GM23338 (cell line): ENCODE measurements around the gene RYR2. TPM values are rescaled to one million over a fixed set of nuclear protein-coding genes. Genes with fewer than 3 reads are reported as not detected.

ENCODE experiments used
- ATAC-seq: fragments of 200-7000 bp; cut with Tn5 transposase; 3 replicates; pipeline ENCODE4 v1.9.1; 2020
- DNase-seq: peaks from one replicate; pipeline ENCODE4 v3.0.0-alpha.2; 2015; ENCODE audit warnings: low spot score
- H2AFZ ChIP-seq: fragments of 200-600 bp; sonication (generic); 2 replicates; pipeline ENCODE4 v1.8.0; 2016; ENCODE audit warnings: antibody characterized with exemption, mild to moderate bottlenecking, moderate library complexity
- H3F3A ChIP-seq: fragments of 200-600 bp; sonication (generic); replicated peaks from 2 replicates; pipeline ENCODE4 v1.8.0; 2017; ENCODE audit warnings: antibody characterized with exemption, mixed run types, low read depth
- H3K27ac ChIP-seq: fragments of 200-600 bp; sonication (generic); 2 replicates; pipeline ENCODE4 v1.6.1; 2016; ENCODE audit warnings: low read depth
- H3K27me3 ChIP-seq: fragments of 200-600 bp; sonication (generic); 2 replicates; pipeline ENCODE4 v1.8.0; 2016; ENCODE audit warnings: mild to moderate bottlenecking, mixed run types, moderate library complexity; ENCODE audit not compliant: insufficient read depth
- H3K36me3 ChIP-seq: fragments of 200-600 bp; sonication (generic); 2 replicates; pipeline ENCODE4 v1.8.0; 2016; ENCODE audit warnings: mild to moderate bottlenecking; ENCODE audit not compliant: insufficient read depth
- H3K4me1 ChIP-seq: fragments of 200-600 bp; sonication (generic); 2 replicates; pipeline ENCODE4 v1.8.0; 2016; ENCODE audit warnings: mild to moderate bottlenecking, moderate library complexity; ENCODE audit not compliant: insufficient read depth
- H3K4me2 ChIP-seq: fragments of 200-600 bp; sonication (generic); 2 replicates; pipeline ENCODE4 v1.7.1; 2017; ENCODE audit warnings: mixed run types
- H3K4me3 ChIP-seq: fragments of 200-600 bp; sonication (generic); 2 replicates; pipeline ENCODE4 v1.6.1; 2016; ENCODE audit warnings: mixed run types
- H3K79me2 ChIP-seq: fragments of 200-600 bp; sonication (generic); replicated peaks from 2 replicates; pipeline ENCODE4 v1.8.0; 2017; ENCODE audit warnings: mild to moderate bottlenecking; ENCODE audit not compliant: insufficient read depth
- H3K9me2 ChIP-seq: fragments of 200-600 bp; sonication (generic); 2 replicates; pipeline ENCODE4 v1.8.0; 2017; ENCODE audit not compliant: insufficient read depth
- H4K20me1 ChIP-seq: fragments of 200-600 bp; sonication (generic); replicated peaks from 2 replicates; pipeline ENCODE4 v1.8.0; 2017; ENCODE audit warnings: mild to moderate bottlenecking; ENCODE audit not compliant: insufficient read depth
- H3K27ac Mint-ChIP-seq: 2 replicates; pipeline ENCODE4 v1.8.0; 2020; ENCODE audit warnings: inconsistent platforms, mild to moderate bottlenecking, moderate library complexity, mixed read lengths
- H3K27me3 Mint-ChIP-seq: 3 replicates; pipeline ENCODE4 v1.8.0; 2022; ENCODE audit warnings: low read depth, mild to moderate bottlenecking, moderate library complexity, mixed read lengths, inconsistent platforms; ENCODE audit not compliant: insufficient read depth, poor library complexity
- H3K36me3 Mint-ChIP-seq: 3 replicates; pipeline ENCODE4 v1.8.0; 2021; ENCODE audit warnings: low read depth, mild to moderate bottlenecking, inconsistent platforms, moderate library complexity, mixed read lengths
- H3K4me1 Mint-ChIP-seq: 3 replicates; pipeline ENCODE4 v1.8.0; 2020; ENCODE audit warnings: mild to moderate bottlenecking, inconsistent platforms, mixed read lengths
- H3K4me3 Mint-ChIP-seq: 3 replicates; pipeline ENCODE4 v1.8.0; 2021; ENCODE audit warnings: moderate library complexity, mild to moderate bottlenecking, inconsistent platforms, mixed read lengths
- H3K9me3 Mint-ChIP-seq: 3 replicates; pipeline ENCODE4 v1.8.0; 2020; ENCODE audit warnings: moderate library complexity, mild to moderate bottlenecking, inconsistent platforms, mixed read lengths
- CREB1 ChIP-seq: fragments of 250-450 bp; sonication (Bioruptor Pico); IDR thresholded peaks from 2 replicates; pipeline ENCODE4 v1.5.0; 2020; ENCODE audit warnings: low read depth, mild to moderate bottlenecking, moderate library complexity
- CTCF ChIP-seq, 2 experiments: fragments of 200-600 bp in 1 of 2; sonication (generic) in 1 of 2; conservative IDR thresholded peaks; 2 replicates each; pipeline versions ENCODE4 v1.5.1 to v1.6.1; 2016 to 2017; ENCODE audit warnings: antibody characterized with exemption in 2 of 2, low read depth in 2 of 2, mild to moderate bottlenecking in 2 of 2, moderate library complexity in 1 of 2
- ETS1 ChIP-seq: IDR thresholded peaks from 2 replicates; pipeline ENCODE4 v1.6.1; 2016; ENCODE audit warnings: antibody characterized with exemption
- EZH2phosphoT487 ChIP-seq: fragments of 200-600 bp; sonication (generic); IDR thresholded peaks from one replicate; pipeline ENCODE4 v1.8.1; 2018; ENCODE audit warnings: antibody characterized with exemption; ENCODE audit not compliant: unreplicated experiment
- NANOG ChIP-seq: IDR thresholded peaks from 2 replicates; pipeline ENCODE4 v1.6.1; 2016; ENCODE audit warnings: antibody characterized with exemption, borderline replicate concordance
- POLR2AphosphoS5 ChIP-seq: IDR thresholded peaks from 2 replicates; pipeline ENCODE4 v1.6.1; 2016; ENCODE audit warnings: antibody characterized with exemption, low read depth
- STAT1 ChIP-seq: IDR thresholded peaks from one replicate; pipeline ENCODE4 v1.6.1; 2016; ENCODE audit warnings: antibody characterized with exemption; ENCODE audit not compliant: unreplicated experiment
- ZNF114 ChIP-seq: fragments of 250-450 bp; sonication (Bioruptor Pico); IDR thresholded peaks from 2 replicates; pipeline ENCODE4 v1.5.0; 2020; ENCODE audit warnings: mild to moderate bottlenecking, moderate library complexity
- ZNF331 ChIP-seq: fragments of 250-450 bp; sonication (Bioruptor Pico); IDR thresholded peaks from 2 replicates; pipeline ENCODE4 v1.5.0; 2020; ENCODE audit warnings: low read depth, mild to moderate bottlenecking, moderate library complexity
- polyA plus RNA-seq: library from polyadenylated mRNA; unstranded; fragments of >200 nt; fragmentation: Nextera tagmentation; extraction: Ambion mirVana; gene quantifications from 2 replicates; pipeline ENCODE4 v1.2.1, GENCODE V29; 2016
- total RNA-seq: library from RNA; depleted of rRNA; stranded (reverse); fragments of >200 nt; shearing (Covaris generic); gene quantifications from 2 replicates; pipeline ENCODE4 v1.2.3, GENCODE V29; 2014
- TF ChIP-seq, protein P1 (sequence below): fragments of 250-450 bp; sonication (Bioruptor Pico); IDR thresholded peaks from 2 replicates; pipeline ENCODE4 v1.5.0; 2020; ENCODE audit warnings: mild to moderate bottlenecking, moderate library complexity

RYR2 gene
- total and polyA plus RNA-seq, 2 experiments from 2014 or later, result 8.9 to 10.0 TPM

- H4K20me1 ChIP-seq, result no peaks in the 10 kb centered on the region
- no peaks in the 10 kb centered on the region for H3K79me2 ChIP-seq
- H3K9me3 Mint-ChIP-seq, result no peaks in the 10 kb centered on the region
- H2AFZ ChIP-seq, result no peak overlapping the region
- H3K4me3 ChIP-seq, result no peak overlapping the region
- ATAC-seq (no peak), DNase-seq (no peak)
- H3K27me3 Mint-ChIP-seq, result peaks cover 1% of the 10 kb centered on the region
- H3K4me1 ChIP-seq, result no peaks in the 10 kb centered on the region
- no peak overlapping the region for H3K27ac Mint-ChIP-seq
- H3K4me3 Mint-ChIP-seq, result no peak overlapping the region
- no peaks in the 10 kb centered on the region for H3K27me3 ChIP-seq
- TF ChIP-seq POLR2AphosphoS5, result no peak
- H3K4me2 ChIP-seq, result no peak overlapping the region
- H3K9me2 ChIP-seq, result no peaks in the 10 kb centered on the region
- no peaks in the 10 kb centered on the region for H3K36me3 Mint-ChIP-seq
- H3K4me1 Mint-ChIP-seq, result no peaks in the 10 kb centered on the region
- no peaks in the 10 kb centered on the region for H3K36me3 ChIP-seq
- no peaks in the 10 kb centered on the region for H3F3A ChIP-seq
- H3K27ac ChIP-seq, result no peak overlapping the region
Observed at GRCh38 chr1:237448042-237448441, 406.1 kb downstream of the RYR2 start.

DNA sequence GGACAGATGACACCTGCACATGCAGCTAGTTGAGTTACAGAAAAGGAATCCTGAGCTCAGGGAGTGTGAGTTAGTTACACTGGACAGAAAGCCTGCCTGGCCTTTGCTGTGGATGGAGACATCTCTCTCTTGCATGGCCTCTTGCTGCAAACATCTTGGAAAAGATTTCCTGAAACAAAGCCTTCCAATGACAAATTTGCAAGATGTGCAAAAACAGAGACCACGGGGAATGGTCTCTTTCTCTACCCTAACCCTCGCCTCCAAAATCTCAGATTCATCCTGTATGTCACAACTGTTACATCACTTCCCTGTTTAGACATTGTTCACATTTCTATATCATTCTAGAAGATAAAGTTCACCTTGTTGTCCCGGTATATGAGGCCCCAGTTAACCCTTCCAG is 415.6 kb downstream of the RYR2 start:
- Histone ChIP-seq H3K79me2 (no peaks in the 10 kb centered on the region), H3K27me3 (no peaks in the 10 kb centered on the region), H3K4me2 (no peak overlapping the region), H3F3A (no peaks in the 10 kb centered on the region), H3K9me2 (no peaks in the 10 kb centered on the region), H2AFZ (no peak overlapping the region), H3K4me3 (no peak overlapping the region), H4K20me1 (no peaks in the 10 kb centered on the region), H3K36me3 (0 out of 2 replicates have a peak, but pooled peaks cover 3% of the 10 kb centered on the region), H3K27ac (no peak overlapping the region), H3K4me1 (no peaks in the 10 kb centered on the region)
- no peaks in the 10 kb centered on the region for H3K27me3 Mint-ChIP-seq
- no peaks in the 10 kb centered on the region for H3K4me1 Mint-ChIP-seq
- ATAC-seq (no peak), DNase-seq (no peak)
- peaks cover 14% of the 10 kb centered on the region; the same call in 2 of the 3 replicates for H3K36me3 Mint-ChIP-seq
- H3K9me3 Mint-ChIP-seq, result no peaks in the 10 kb centered on the region; the same call in 2 of the 3 replicates
- H3K27ac Mint-ChIP-seq, result no peak overlapping the region
- H3K4me3 Mint-ChIP-seq, result no peak overlapping the region
- TF ChIP-seq CTCF (conservative IDR thresholded peaks at IDR 0.05; ENCODE audit: low read depth in 2 of 2), result no peak
- no peak for TF ChIP-seq ZNF331
- TF ChIP-seq EZH2phosphoT487, result no peak
- TF ChIP-seq ETS1, result no peak
- TF ChIP-seq NANOG, result no peak
- TF ChIP-seq, protein P1, sequence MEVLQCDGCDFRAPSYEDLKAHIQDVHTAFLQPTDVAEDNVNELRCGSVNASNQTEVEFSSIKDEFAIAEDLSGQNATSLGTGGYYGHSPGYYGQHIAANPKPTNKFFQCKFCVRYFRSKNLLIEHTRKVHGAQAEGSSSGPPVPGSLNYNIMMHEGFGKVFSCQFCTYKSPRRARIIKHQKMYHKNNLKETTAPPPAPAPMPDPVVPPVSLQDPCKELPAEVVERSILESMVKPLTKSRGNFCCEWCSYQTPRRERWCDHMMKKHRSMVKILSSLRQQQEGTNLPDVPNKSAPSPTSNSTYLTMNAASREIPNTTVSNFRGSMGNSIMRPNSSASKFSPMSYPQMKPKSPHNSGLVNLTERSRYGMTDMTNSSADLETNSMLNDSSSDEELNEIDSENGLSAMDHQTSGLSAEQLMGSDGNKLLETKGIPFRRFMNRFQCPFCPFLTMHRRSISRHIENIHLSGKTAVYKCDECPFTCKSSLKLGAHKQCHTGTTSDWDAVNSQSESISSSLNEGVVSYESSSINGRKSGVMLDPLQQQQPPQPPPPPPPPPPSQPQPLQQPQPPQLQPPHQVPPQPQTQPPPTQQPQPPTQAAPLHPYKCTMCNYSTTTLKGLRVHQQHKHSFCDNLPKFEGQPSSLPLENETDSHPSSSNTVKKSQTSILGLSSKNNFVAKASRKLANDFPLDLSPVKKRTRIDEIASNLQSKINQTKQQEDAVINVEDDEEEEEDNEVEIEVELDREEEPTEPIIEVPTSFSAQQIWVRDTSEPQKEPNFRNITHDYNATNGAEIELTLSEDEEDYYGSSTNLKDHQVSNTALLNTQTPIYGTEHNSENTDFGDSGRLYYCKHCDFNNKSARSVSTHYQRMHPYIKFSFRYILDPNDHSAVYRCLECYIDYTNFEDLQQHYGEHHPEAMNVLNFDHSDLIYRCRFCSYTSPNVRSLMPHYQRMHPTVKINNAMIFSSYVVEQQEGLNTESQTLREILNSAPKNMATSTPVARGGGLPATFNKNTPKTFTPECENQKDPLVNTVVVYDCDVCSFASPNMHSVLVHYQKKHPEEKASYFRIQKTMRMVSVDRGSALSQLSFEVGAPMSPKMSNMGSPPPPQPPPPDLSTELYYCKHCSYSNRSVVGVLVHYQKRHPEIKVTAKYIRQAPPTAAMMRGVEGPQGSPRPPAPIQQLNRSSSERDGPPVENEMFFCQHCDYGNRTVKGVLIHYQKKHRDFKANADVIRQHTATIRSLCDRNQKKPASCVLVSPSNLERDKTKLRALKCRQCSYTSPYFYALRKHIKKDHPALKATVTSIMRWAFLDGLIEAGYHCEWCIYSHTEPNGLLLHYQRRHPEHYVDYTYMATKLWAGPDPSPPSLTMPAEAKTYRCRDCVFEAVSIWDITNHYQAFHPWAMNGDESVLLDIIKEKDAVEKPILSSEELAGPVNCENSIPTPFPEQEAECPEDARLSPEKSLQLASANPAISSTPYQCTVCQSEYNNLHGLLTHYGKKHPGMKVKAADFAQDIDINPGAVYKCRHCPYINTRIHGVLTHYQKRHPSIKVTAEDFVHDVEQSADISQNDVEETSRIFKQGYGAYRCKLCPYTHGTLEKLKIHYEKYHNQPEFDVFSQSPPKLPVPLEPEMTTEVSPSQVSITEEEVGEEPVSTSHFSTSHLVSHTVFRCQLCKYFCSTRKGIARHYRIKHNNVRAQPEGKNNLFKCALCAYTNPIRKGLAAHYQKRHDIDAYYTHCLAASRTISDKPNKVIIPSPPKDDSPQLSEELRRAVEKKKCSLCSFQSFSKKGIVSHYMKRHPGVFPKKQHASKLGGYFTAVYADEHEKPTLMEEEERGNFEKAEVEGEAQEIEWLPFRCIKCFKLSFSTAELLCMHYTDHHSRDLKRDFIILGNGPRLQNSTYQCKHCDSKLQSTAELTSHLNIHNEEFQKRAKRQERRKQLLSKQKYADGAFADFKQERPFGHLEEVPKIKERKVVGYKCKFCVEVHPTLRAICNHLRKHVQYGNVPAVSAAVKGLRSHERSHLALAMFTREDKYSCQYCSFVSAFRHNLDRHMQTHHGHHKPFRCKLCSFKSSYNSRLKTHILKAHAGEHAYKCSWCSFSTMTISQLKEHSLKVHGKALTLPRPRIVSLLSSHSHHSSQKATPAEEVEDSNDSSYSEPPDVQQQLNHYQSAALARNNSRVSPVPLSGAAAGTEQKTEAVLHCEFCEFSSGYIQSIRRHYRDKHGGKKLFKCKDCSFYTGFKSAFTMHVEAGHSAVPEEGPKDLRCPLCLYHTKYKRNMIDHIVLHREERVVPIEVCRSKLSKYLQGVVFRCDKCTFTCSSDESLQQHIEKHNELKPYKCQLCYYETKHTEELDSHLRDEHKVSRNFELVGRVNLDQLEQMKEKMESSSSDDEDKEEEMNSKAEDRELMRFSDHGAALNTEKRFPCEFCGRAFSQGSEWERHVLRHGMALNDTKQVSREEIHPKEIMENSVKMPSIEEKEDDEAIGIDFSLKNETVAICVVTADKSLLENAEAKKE (CRISPR knock-in tag), result no peak
- TF ChIP-seq STAT1, result no peak
- TF ChIP-seq CREB1 (CRISPR knock-in tag), result no peak
- TF ChIP-seq ZNF114 (CRISPR knock-in tag), result no peak
- no peak for TF ChIP-seq POLR2AphosphoS5
